Activated CD4-positive, CD25-positive, alpha-beta regulatory T cell treated with anti-CD3 and anti-CD28 coated beads, Interleukin-2, amount 50 U/mL, for 72 hours (primary cell): Measurements from ENCODE around the gene TLE4.

Source experiments
- DNase-seq: peaks from one replicate; pipeline ENCODE4 v3.0.0; 2021

Gene TLE4

GRCh38 chr9:79667120-79667519, 95.4 kb downstream of the TLE4 start:
- DNase-seq = no peak

GRCh38 chr9:79667817-79668436, 96.2 kb downstream of the TLE4 start:
- no peak for DNase-seq

- no peak for DNase-seq
Observed at GRCh38 chr9:79668956-79669355, 97.2 kb downstream of the TLE4 start.

- no peak for DNase-seq
Observed at GRCh38 chr9:79670269-79670961, 98.7 kb downstream of the TLE4 start.

GRCh38 chr9:79671558-79671957, 99.8 kb downstream of the TLE4 start:
- DNase-seq = no peak

- DNase-seq = no peak
Observed at GRCh38 chr9:79672236-79672635, 100.5 kb downstream of the TLE4 start.

GRCh38 chr9:79672891-79673290, 101.1 kb downstream of the TLE4 start:
- no peak for DNase-seq

GRCh38 chr9:79673614-79674013, 101.8 kb downstream of the TLE4 start:
- DNase-seq = no peak

GRCh38 chr9:79674052-79674777, 102.5 kb downstream of the TLE4 start:
- DNase-seq = no peak

GRCh38 chr9:79681576-79681975, 109.8 kb downstream of the TLE4 start:
- DNase-seq = no peak

- DNase-seq = no peak
Observed at GRCh38 chr9:79682076-79682736, 110.4 kb downstream of the TLE4 start.

- DNase-seq = no peak
Observed at GRCh38 chr9:79684059-79684458, 112.3 kb downstream of the TLE4 start.

- no peak for DNase-seq
Observed at GRCh38 chr9:79684711-79685575, 113.2 kb downstream of the TLE4 start.

- no peak for DNase-seq
Observed at GRCh38 chr9:79685577-79685976, 113.8 kb downstream of the TLE4 start.

- DNase-seq = no peak
Observed at GRCh38 chr9:79686381-79687130, 114.8 kb downstream of the TLE4 start.

- no peak for DNase-seq
Observed at GRCh38 chr9:79687131-79687447, 115.3 kb downstream of the TLE4 start.

- no peak for DNase-seq
Observed at GRCh38 chr9:79688363-79688762, 116.6 kb downstream of the TLE4 start.

- no peak for DNase-seq
Observed at GRCh38 chr9:79689576-79689975, 117.8 kb downstream of the TLE4 start.

- no peak for DNase-seq
Observed at GRCh38 chr9:79691496-79691895, 119.7 kb downstream of the TLE4 start.

- no peak for DNase-seq
Observed at GRCh38 chr9:79692857-79693571, 121.2 kb downstream of the TLE4 start.

- no peak for DNase-seq
Observed at GRCh38 chr9:79693750-79694149, 122.0 kb downstream of the TLE4 start.
